Spleen (tissue), 7 donors: Measurements from ENCODE around the gene TMEM175.

Experiments
- CTCF ChIP-seq, 11 experiments: fragments of 200-600 bp in 7 of 11; fragments of 450-650 bp in 4 of 11; sonication (generic) in 4 of 11; IDR thresholded peaks in 8 of 11; conservative IDR thresholded peaks in 3 of 11; 1 replicate in 7 of 11; 2 replicates in 4 of 11; pipeline versions ENCODE4 v1.4.0 to v1.8.0; 2016 to 2021; ENCODE audit warnings: antibody characterized with exemption in 11 of 11, inconsistent platforms in 4 of 11, mild to moderate bottlenecking in 1 of 11
- POLR2A ChIP-seq, 3 donors: fragments of 450-650 bp; IDR thresholded peaks; one replicate each; pipeline ENCODE4 v1.5.1; 2017; ENCODE audit warnings: antibody characterized with exemption in 3 of 3, mild to moderate bottlenecking in 1 of 3
- POLR2AphosphoS5 ChIP-seq, 3 donors: sonication (generic); formaldehyde crosslinking; IDR thresholded peaks; one replicate each; pipeline ENCODE4 v1.5.1; 2017; ENCODE audit warnings: antibody characterized with exemption in 3 of 3
- donor health status: DM: no; HTN: no; CAD: no; lungs with moderate emphysema.
- donor health status: DM: no; HTN: no; CAD: no.
- donor health status: DM: no; HTN: no; CAD: no.

GRCh38 chr4:999882-1000425, 67.7 kb downstream of the TMEM175 start:
- TF ChIP-seq CTCF (IDR thresholded peaks at IDR 0.05 in 8 of 11, conservative IDR thresholded peaks at IDR 0.05 in 3 of 11) (no peak), POLR2AphosphoS5 (IDR thresholded peaks at IDR 0.05) (no peak), POLR2A (IDR thresholded peaks at IDR 0.05) (no peak)
